ENCODE data around the gene PLEKHA6. TPM values are rescaled to one million over a fixed set of nuclear protein-coding genes. Genes with fewer than 3 reads are reported as not detected.
"Not testable (repeated sequence)": the region's sequence is repeated elsewhere in the genome, so short reads cannot be mapped to it uniquely, and the experiment has no call there.

PLEKHA6 gene
- total and polyA plus RNA-seq, 12 donors: 3.3 to 34.9 (median 18.1) TPM

DNA sequence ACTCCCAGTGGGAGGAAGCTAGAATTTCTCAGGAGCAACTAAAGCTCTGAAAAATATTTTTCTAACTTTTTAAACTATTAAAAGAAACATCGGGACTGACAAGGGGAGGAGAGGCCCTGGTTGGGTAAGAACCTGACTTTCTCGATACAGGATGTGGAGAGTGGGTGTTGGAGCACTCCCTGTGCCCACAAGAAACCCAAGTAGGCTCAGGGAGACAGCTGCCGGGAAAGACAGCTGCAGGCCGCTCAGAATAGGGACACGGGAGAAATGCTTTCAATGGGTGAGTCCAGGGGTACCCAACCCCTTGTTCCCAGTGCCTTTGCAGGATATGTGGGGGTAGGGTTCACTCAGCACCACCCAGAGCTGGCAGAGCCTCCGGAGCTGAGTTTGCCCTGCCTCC lies 43.6 kb downstream of the PLEKHA6 start:
- Histone ChIP-seq H3K4me1 (peaks cover 0 to 21% (median 8%) of the 10 kb centered on the region in 9 donors), H3K27ac (no peak overlapping the region), H3K36me3 (no peaks in the 10 kb centered on the region), H3K4me3 (no peak overlapping the region), H3K9me3 (no peaks in the 10 kb centered on the region), H3K27me3 (no peaks in the 10 kb centered on the region)
- TF ChIP-seq, protein P1, sequence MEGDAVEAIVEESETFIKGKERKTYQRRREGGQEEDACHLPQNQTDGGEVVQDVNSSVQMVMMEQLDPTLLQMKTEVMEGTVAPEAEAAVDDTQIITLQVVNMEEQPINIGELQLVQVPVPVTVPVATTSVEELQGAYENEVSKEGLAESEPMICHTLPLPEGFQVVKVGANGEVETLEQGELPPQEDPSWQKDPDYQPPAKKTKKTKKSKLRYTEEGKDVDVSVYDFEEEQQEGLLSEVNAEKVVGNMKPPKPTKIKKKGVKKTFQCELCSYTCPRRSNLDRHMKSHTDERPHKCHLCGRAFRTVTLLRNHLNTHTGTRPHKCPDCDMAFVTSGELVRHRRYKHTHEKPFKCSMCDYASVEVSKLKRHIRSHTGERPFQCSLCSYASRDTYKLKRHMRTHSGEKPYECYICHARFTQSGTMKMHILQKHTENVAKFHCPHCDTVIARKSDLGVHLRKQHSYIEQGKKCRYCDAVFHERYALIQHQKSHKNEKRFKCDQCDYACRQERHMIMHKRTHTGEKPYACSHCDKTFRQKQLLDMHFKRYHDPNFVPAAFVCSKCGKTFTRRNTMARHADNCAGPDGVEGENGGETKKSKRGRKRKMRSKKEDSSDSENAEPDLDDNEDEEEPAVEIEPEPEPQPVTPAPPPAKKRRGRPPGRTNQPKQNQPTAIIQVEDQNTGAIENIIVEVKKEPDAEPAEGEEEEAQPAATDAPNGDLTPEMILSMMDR (IDR thresholded peaks at IDR 0.05): no peak
- WGBS, 2 donors: 74 to 85% methylated on average over 6 of the region's 6 CpGs
- intact Hi-C loops (cut with DNase I): no loop called here
- ATAC-seq: no peak
- DNase-seq: no peak

- DNase-seq (no peak), ATAC-seq (peak in 1 of 8 donors; percentile 21)
- TF ChIP-seq, protein P1 (IDR thresholded peaks at IDR 0.05): no peak
- H3K9me3 ChIP-seq: no peaks in the 10 kb centered on the region
- 76 to 81% methylated on average over 12 of the region's 12 CpGs for WGBS, 2 donors
- H3K36me3 ChIP-seq: no peaks in the 10 kb centered on the region
- H3K4me1 ChIP-seq: peaks cover 0 to 20% (median 8%) of the 10 kb centered on the region in 9 donors
- no peaks in the 10 kb centered on the region for H3K27me3 ChIP-seq
- H3K27ac ChIP-seq: no peak overlapping the region
- H3K4me3 ChIP-seq: no peak overlapping the region
- intact Hi-C loops (cut with DNase I): loop anchor here in 1 of 10 donors (2.0 kb wide), 1 partner anchor 52 kb away; no protein-coding TSS in a partner anchor
These were observed 44.7 kb downstream of the PLEKHA6 start for GRCh38 chr1:204314893-204315658.

DNA sequence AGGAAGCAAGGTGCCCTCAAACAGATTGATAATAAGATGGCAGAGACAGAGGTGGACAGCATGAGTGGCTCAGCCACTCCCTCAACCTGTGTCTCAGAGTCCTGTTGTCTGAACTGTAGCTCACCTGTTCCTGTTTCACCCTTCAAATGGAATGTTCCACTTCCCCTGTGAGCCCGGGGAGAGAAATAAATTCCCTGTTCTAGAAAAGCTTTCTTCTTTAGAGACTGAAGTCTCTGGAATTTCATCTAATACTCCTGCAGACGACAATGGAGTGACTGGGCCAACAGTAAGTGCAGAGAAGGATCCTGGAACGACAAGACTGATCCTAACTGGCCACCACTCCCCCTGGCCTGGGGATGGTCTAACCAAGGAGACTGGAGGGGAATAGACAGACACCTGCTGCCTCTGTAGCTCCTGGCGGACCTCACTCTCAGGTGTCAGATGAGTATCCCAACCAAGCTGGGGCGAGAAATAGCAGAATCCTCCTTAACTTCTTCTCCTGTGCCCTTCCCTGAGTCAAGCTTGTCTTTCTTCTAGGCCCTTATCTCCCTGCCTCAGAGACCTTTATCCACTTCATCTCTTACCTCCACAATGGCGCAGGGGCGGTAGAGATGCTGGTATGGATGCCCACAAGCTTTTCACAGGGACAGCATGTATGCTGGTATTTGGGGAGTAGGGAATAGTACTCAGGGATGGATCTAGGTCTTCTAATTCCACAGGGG lies 45.4 kb downstream of the PLEKHA6 start:
- intact Hi-C loops (cut with DNase I): loop anchor here in 1 of 10 donors (2.0 kb wide), 1 partner anchor 52 kb away; no protein-coding TSS in a partner anchor
- WGBS, 2 donors: 85 to 88% methylated on average over 7 of the region's 7 CpGs
- no peak for ATAC-seq

GRCh38 chr1:204313675-204314074 lies 46.1 kb downstream of the PLEKHA6 start:
- no peak overlapping the region for H3K4me3 ChIP-seq
- TF ChIP-seq, protein P1 (IDR thresholded peaks at IDR 0.05): no peak
- H3K27me3 ChIP-seq: no peaks in the 10 kb centered on the region
- peaks cover 0 to 20% (median 8%) of the 10 kb centered on the region in 9 donors for H3K4me1 ChIP-seq
- H3K36me3 ChIP-seq: no peaks in the 10 kb centered on the region
- no peaks in the 10 kb centered on the region for H3K9me3 ChIP-seq
- intact Hi-C loops (cut with DNase I): loop anchor here in 1 of 10 donors (2.0 kb wide), 1 partner anchor 51 kb away; no protein-coding TSS in a partner anchor
- no peak overlapping the region for H3K27ac ChIP-seq
- DNase-seq (no peak), ATAC-seq (peak in 1 of 8 donors; percentile 37)
- WGBS, 2 donors: 56 to 63% methylated on average over 4 of the region's 4 CpGs

More for the DNA sequence above, 45.4 kb downstream of the PLEKHA6 start:
- Histone ChIP-seq H3K4me1 (peaks cover 0 to 20% (median 8%) of the 10 kb centered on the region in 9 donors), H3K27me3 (no peaks in the 10 kb centered on the region), H3K9me3 (no peaks in the 10 kb centered on the region), H3K27ac (no peak overlapping the region), H3K4me3 (no peak overlapping the region), H3K36me3 (no peaks in the 10 kb centered on the region)
- TF ChIP-seq, protein P1 (IDR thresholded peaks at IDR 0.05): no peak
- DNase-seq: no peak

- H3K4me1 ChIP-seq: peaks cover 0 to 30% (median 8%) of the 10 kb centered on the region in 9 donors
- WGBS, 2 donors: 92 to 96% methylated on average over 4 of the region's 4 CpGs
- H3K4me3 ChIP-seq; intact Hi-C loops (cut with DNase I); H3K27me3 ChIP-seq; H3K36me3 ChIP-seq; H3K9me3 ChIP-seq; H3K27ac ChIP-seq; DNase-seq; ATAC-seq: not testable (repeated sequence)
These were observed 48.8 kb downstream of the PLEKHA6 start for GRCh38 chr1:204310970-204311369.

All from heart right ventricle (tissue), 16 donors.